ENCODE measurements around the gene HIKESHI. TPM values are rescaled to one million over a fixed set of nuclear protein-coding genes. Genes with fewer than 3 reads are reported as not detected.

The HIKESHI gene
- total RNA-seq, 4 donors from 2014 or later: 2.2 to 18.7 (median 14.8) TPM

- in situ Hi-C loops (cut with MboI; ENCODE audit: low pct_ligation_motif_present in 1 of 4, low pct_unique_long_range_greater_than_20kb in 1 of 4, low sequenced_read_pairs in 3 of 4) (no loop called here), intact Hi-C loops (cut with DNase I; ENCODE audit: low total_unique reads) (no loop called here)
- TF ChIP-seq EP300 (IDR thresholded peaks at IDR 0.05; ENCODE audit: low read depth) (no peak), POLR2A (IDR thresholded peaks at IDR 0.05) (no peak), POLR2AphosphoS5 (IDR thresholded peaks at IDR 0.05) (no peak), CTCF (IDR thresholded peaks at IDR 0.05) (no peak)
- no peak for DNase-seq
- Histone ChIP-seq H3K36me3 (peaks cover 0 to 23% (median 10%) of the 10 kb centered on the region in 4 donors), H3K4me1 (peaks cover 0 to 4% (median 0%) of the 10 kb centered on the region in 4 donors), H3K4me3 (no peak overlapping the region), H3K9me3 (no peaks in the 10 kb centered on the region), H3K27me3 (no peaks in the 10 kb centered on the region), H3K27ac (no peak overlapping the region)
- 91 to 97% methylated on average over 1 of the region's 1 CpG for WGBS, 2 donors (ENCODE audit: low coverage in 1 of 2)
Measured at GRCh38 chr11:86277741-86278140, 24.3 kb upstream of the HIKESHI start.

- no peak for TF ChIP-seq POLR2AphosphoS5 (IDR thresholded peaks at IDR 0.05)
- no peak for TF ChIP-seq EP300 (IDR thresholded peaks at IDR 0.05; ENCODE audit: low read depth)
- TF ChIP-seq POLR2A (IDR thresholded peaks at IDR 0.05): no peak
- TF ChIP-seq CTCF (IDR thresholded peaks at IDR 0.05): no peak
- H3K4me1 ChIP-seq: peaks cover 0 to 4% (median 0%) of the 10 kb centered on the region in 4 donors
- no peak overlapping the region for H3K4me3 ChIP-seq
- intact Hi-C loops (cut with DNase I; ENCODE audit: low total_unique reads): no loop called here
- 80 to 85% methylated on average over 8 of the region's 8 CpGs for WGBS, 2 donors (ENCODE audit: low coverage in 1 of 2)
- H3K27me3 ChIP-seq: no peaks in the 10 kb centered on the region
- in situ Hi-C loops (cut with MboI; ENCODE audit: low pct_ligation_motif_present in 1 of 4, low pct_unique_long_range_greater_than_20kb in 1 of 4, low sequenced_read_pairs in 3 of 4): no loop called here
- no peak for DNase-seq
- H3K36me3 ChIP-seq: peaks cover 0 to 23% (median 10%) of the 10 kb centered on the region in 4 donors
- no peak overlapping the region for H3K27ac ChIP-seq
- no peaks in the 10 kb centered on the region for H3K9me3 ChIP-seq
Measured at GRCh38 chr11:86278226-86278625, 23.8 kb upstream of the HIKESHI start.

- H3K4me3 ChIP-seq: no peak overlapping the region
- no peak for DNase-seq
- in situ Hi-C loops (cut with MboI; ENCODE audit: low pct_ligation_motif_present in 1 of 4, low pct_unique_long_range_greater_than_20kb in 1 of 4, low sequenced_read_pairs in 3 of 4): no loop called here
- H3K4me1 ChIP-seq: peaks cover 0 to 4% (median 0%) of the 10 kb centered on the region in 4 donors
- no peaks in the 10 kb centered on the region for H3K27me3 ChIP-seq
- H3K9me3 ChIP-seq: no peaks in the 10 kb centered on the region
- H3K27ac ChIP-seq: no peak overlapping the region
- intact Hi-C loops (cut with DNase I; ENCODE audit: low total_unique reads): no loop called here
- WGBS, 2 donors (ENCODE audit: low coverage in 1 of 2): 93 to 94% methylated on average over 3 of the region's 3 CpGs
- peaks cover 0 to 23% (median 10%) of the 10 kb centered on the region in 4 donors for H3K36me3 ChIP-seq
- TF ChIP-seq CTCF (IDR thresholded peaks at IDR 0.05): no peak
- no peak for TF ChIP-seq EP300 (IDR thresholded peaks at IDR 0.05; ENCODE audit: low read depth)
- no peak for TF ChIP-seq POLR2A (IDR thresholded peaks at IDR 0.05)
- TF ChIP-seq POLR2AphosphoS5 (IDR thresholded peaks at IDR 0.05): no peak
Measured at GRCh38 chr11:86279747-86280146, 22.3 kb upstream of the HIKESHI start.

GRCh38 chr11:86287468-86287796 is 14.6 kb upstream of the HIKESHI start:
- no peaks in the 10 kb centered on the region for H3K36me3 ChIP-seq
- H3K4me1 ChIP-seq: no peaks in the 10 kb centered on the region
- TF ChIP-seq EP300 (IDR thresholded peaks at IDR 0.05; ENCODE audit: low read depth) (no peak), POLR2AphosphoS5 (IDR thresholded peaks at IDR 0.05) (no peak), CTCF (IDR thresholded peaks at IDR 0.05) (no peak), POLR2A (IDR thresholded peaks at IDR 0.05) (no peak)
- H3K27ac ChIP-seq: no peak overlapping the region
- in situ Hi-C loops (cut with MboI; ENCODE audit: low pct_ligation_motif_present in 1 of 4, low pct_unique_long_range_greater_than_20kb in 1 of 4, low sequenced_read_pairs in 3 of 4): no loop called here
- H3K4me3 ChIP-seq: no peak overlapping the region
- DNase-seq: no peak
- intact Hi-C loops (cut with DNase I; ENCODE audit: low total_unique reads): no loop called here
- H3K27me3 ChIP-seq: no peaks in the 10 kb centered on the region
- 86 to 100% methylated on average over 2 of the region's 2 CpGs for WGBS, 2 donors (ENCODE audit: low coverage in 1 of 2)
- no peaks in the 10 kb centered on the region for H3K9me3 ChIP-seq

All from transverse colon (tissue), 4 donors.